Activated gamma-delta T cell treated with Interleukin-2 at 50 U/mL for 16 hours (primary cell): ENCODE results near the gene ZNF534.
"Not testable (repeated sequence)": the region's sequence is repeated elsewhere in the genome, so short reads cannot be mapped to it uniquely, and the experiment has no call there.

Source experiments
- DNase-seq: peaks from one replicate; pipeline ENCODE4 v3.0.0-alpha.2; 2020

ZNF534 gene

DNA sequence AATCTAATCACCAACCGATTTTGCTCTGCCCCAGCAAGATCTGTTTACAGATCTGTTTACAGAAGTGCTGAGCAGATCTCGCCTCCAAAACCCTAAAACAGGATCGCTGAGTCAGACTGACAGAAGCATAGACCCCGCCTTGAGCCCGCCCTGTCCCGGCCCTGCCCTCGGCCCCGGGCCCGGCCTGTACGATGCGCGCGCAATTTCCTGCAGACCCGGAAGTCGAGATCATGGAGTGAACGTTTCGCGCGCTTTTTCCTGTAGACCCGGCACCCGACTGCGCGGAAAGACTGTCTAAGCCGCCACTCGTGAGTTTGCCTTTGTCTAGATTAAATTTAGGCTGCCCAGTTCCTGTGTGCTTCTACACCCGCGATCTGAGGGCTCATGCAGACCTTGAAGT is at the start of gene ZNF534:
ZNF534 (plus strand) TSS at position 212 of the 400 bp plus-strand sequence. CDS start 2,327 bp downstream, outside the sequence.
- no peak for DNase-seq

DNA sequence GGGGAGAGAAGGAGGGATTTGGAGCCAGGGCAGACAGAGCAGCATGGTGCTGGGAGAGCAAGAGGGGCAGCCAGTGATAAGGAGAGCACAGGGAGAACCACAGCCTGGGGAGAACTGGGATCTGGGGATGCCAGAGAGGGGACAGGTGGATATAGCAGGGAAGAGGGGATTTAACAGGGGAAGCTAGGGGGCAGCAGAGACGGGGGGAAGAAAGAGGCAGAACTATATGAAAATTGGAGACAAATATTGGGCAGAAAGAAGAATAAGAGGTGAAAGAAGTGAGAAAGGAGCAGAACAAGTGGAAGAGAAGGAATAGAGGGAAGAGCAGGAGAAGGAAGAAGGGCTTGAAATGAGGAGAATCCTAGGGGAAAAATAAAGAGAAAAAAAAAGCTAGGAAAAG is 37.8 kb upstream of the ZNF534 start:
- no peak for DNase-seq

DNA sequence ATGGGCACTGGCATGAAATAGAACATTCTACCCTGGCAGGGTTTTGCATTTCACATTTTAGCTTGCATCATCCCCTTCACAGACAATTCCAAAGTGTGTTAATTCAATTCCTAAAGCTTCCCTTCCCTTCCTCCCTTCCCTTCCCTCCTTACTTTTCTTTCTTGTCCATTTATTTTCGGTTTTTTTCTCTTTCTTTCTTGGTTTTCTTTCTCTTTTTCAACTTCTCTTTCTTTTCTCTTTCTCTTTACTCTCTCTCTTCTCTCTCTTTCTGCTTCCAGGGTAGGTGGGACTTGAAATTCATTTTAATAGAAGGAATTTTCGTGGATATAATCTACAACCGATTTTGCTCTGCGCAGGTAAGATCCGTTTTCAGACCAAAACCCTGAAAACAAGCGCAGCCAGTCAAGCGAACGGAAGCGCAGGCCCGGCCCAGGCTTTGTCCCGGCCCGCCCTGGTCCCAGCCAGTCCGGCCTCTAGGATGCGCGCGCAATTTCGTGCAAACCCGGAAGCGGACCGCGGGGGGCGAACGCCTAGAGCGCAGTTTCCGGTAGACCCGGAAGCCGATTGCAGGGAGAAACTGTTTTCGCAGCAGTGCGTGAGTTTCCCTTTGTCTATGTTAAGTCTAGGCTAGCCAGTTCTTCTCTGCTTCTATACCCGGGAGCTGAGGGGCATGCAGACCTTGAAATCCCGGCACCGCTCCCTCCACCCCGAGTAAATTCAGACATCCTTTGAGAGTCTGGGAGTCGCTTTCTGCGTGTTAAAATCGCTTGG is 31.5 kb upstream of the ZNF534 start, which contains the start of gene ZNF528:
ZNF528 (plus strand) TSS at position 540 of the 771 bp plus-strand sequence. CDS start 4,165 bp downstream, outside the sequence.
- DNase-seq = peak; percentile 97

DNA sequence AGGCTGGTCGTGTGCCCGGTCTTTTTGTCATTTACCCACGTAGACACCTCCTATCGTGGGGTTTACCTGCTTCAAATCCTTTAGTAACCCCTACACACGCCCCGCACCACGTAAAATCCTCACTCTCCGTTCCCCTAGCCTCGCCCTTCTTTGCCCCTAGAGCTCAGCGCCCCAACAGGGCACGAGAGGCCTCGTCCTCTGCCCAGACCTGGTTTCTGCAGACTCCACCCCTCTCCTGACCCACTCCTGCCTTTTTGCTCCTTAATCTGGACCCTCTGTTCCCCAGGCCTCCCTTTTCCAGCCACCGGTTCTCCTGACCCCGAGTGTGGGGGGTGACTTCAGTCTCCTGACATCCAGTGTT is 30.9 kb upstream of the ZNF534 start:
- no peak for DNase-seq

DNA sequence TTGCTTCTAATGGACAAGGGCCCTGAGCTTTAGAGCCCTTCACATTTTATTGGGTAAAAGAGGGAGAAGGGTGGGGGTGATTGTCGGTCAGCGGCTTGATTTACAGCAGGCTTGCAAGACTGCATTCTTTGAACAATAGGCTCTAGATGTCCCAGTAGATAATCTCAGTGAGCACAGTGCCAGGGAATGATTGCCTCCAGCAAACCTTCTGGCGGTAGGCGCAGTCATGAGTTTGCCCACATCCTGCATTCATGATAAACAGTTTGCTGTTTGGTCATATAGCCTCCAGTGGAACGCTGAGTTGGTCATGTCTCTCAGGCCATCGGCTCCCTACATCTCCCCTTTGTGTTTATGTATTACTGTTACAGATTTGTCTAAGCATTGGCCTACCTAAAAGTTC is 18.7 kb upstream of the ZNF534 start:
- no peak for DNase-seq

DNA sequence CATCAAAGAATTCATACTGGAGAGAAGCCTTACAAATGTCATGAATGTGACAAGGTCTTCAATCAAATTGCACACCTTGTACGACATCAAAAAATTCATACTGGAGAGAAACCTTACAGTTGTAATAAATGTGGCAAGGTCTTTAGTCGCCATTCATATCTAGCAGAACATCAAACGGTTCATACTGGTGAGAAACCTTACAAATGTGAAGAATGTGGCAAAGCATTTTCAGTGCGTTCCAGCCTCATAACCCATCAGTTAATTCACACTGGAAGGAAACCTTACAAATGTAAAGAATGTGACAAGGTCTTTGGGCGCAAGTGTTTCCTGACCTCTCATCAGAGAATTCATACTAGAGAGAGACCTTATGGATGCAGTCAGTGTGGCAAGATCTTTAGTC is 13.2 kb upstream of the ZNF534 start:
- DNase-seq = no peak

DNA sequence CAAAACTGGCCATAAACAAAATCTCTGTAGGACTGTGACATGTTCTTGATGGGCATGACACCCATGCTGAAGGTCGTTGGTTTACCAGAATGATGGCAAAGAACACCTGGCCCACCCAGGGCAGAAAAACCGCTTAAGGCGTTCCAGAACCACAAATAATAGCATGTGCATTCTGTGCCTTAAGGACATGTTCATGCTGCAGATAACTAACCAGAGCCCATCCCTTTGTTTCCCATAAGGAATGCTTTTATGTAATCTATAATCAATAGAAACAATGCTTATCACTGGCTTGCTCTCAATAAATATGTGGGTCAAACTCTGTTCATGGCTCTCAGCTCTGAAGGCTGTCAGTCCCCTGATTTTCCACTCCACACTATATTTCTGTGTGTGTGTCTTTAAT is 13.2 kb downstream of the ZNF534 start:
- DNase-seq = no peak

DNA sequence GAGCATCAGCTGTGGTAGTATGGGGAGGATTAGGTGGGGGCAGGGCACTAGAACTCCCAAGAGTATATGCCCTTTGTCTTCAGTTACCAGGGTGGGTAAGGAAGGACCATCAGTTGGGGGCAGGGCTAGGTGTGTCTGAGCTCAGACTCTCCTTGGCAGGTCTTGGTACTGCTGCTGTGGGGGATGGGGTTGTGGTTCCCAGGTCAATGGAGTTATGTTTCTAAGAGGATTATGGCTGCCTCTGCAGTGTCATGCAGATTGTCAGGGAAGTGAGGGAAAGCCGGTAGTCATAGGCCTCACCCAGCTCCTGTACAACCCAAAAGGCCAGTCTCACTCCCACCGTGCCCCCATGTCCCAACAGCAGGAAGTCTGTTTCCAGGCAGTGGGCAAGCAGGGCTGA is 15.6 kb downstream of the ZNF534 start:
- no peak for DNase-seq

DNA sequence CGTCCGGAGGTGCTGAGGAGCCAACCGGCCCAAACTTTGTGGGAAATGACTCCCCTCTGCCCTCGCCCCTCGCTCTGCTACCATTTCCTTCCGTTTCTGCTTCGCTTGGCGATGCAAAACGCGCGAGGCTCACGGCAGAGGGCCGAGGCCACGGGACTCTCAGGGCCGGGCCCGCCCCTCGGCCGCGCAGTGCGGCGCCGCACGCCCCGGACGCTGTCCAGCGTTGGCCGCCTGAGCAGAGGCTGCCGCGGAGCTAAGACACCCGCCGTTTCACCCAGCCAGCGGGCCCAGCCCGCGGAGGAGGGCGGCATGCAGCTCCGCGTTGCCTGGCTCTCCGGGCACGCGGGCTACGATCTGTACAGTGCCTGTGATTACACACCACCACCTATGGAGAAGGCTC is 22.3 kb downstream of the ZNF534 start:
- DNase-seq = no peak

DNA sequence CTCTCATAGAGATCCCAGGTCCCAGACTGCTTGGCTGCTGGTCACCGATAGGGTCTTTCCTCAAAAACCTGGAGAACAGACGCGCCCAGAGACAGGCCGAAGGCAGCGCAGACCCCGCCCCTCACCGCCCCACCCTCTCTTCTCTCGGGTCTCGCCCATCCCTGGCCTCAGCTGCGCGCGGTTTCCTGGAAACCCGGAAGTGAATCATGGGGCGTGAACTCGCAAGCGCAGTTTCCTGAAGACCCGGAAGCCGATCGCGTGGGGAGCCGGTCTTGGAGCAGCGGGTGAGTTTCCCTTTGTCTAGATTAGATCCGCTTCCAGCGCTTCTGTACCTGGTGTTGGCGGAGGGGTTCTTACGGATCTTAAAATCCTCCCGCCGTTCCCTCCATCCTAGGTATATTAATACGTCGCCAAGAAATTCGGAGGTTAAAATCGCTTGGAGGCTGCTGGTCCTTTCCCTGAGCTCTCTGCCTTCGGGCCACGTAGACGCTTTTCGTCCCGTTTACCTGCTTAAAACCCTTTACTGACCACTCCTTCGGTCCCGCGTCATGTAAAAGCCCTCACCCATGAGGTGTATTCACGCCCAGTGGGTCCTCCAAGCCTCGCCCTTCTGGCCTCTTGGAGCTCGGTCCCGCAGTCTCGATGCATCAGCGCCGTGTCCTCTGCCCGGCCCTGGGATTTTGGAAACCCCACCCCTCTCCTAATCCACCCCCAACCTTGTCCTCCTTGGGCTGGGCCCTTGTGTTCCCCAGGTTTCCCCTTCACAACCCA is 24.6 kb downstream of the ZNF534 start, which contains the start of gene ZNF578:
ZNF578 (plus strand) TSS at position 230 of the 771 bp plus-strand sequence. CDS start 48,293 bp downstream, outside the sequence.
- DNase-seq = peak; percentile 60

DNA sequence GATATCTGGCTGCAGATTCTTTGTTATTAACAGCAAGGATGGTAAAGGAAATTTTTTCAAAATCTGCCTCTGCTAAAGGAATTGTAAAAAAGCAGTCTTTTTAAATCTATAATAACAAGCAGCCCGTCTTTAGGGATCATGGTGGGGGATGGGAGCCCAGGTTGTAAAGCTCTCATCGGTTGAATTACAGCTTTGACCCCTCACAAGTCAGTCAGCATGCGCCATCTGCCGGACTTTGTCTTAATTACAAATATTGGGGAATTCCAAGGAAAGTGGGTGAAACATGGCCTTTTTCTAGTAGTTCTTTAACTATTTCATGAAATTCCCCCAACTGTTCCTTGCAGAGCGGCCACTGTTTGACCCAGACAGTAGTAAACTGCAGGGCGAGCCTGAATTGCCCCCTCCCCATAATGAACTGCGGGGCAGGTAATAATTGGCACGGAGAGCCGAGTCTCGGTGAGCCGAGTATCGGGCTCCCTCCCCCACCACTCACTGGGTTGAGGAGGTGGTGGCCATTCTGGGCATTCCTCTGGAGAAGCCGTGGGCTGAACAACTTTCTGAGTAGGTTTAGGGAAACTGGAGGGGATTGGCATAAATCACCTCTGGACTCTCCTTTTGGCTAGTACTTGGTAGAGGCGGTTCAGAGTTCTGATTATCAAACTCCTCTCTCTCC is 36.0 kb downstream of the ZNF534 start:
- DNase-seq = no peak

DNA sequence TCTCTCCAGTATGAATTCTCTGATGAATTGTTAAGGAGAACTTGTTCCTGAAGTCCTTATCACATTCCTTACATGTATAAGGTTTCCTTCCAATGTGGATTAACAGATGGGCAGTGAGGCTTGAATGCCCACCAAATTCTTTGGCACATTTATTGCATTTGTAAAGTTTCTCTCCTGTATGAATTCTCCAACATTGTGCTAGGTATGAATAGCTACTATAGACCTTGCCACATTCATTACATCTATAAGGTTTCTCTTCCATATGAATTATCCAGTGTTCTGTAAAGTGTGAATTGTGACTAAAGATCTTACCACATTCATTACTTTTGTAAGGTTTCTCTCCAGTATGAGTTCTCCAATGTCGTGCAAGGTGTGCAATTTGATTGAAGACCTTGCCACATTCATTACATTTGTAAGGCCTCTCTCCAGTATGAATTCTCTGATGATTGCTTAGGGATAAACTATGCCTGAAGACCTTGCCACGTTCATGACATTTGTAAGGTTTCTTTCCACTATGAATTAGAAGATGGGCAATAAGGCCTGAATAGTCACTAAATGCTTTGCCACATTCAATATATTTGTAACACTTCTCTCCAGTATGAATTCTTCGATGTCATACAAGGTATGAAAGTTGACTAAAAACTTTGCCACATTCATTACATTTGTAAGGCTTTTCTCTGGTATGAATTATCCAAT is 44.9 kb downstream of the ZNF534 start:
- DNase-seq = no peak

DNA sequence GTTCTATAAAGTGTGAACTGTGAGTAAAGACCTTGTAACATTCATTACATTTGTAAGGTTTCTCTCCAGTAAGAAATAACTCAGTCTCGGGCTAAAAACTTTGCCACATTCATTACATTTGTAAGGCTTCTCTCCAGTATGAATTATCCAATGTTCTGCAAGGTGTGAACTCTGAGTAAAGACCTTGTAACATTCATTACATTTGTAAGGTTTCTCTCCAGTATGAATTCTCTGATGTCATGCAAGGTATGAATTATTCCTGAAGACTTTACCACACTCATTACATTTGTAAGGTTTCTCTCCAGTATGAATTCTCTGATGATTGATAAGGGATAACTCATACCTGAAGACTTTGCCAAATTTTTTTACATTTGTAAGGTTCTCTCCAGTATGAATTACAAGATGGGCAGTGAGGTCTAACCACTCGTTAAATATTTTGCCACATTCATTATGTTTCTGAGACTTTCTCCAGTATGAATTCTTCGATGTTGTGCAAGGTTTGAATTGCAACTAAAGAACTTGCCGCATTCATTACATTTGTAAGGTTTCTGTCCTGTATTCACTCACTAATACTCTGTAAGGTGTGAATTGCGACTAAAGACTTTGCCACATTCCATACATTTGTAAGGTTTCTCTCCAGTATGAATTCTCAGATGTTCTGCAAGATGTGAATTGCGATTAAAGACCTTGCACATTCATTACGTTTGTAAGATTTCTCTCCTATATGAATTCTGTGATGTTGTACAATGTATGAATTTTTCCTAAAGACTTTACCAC is 45.6 kb downstream of the ZNF534 start:
- DNase-seq = no peak

DNA sequence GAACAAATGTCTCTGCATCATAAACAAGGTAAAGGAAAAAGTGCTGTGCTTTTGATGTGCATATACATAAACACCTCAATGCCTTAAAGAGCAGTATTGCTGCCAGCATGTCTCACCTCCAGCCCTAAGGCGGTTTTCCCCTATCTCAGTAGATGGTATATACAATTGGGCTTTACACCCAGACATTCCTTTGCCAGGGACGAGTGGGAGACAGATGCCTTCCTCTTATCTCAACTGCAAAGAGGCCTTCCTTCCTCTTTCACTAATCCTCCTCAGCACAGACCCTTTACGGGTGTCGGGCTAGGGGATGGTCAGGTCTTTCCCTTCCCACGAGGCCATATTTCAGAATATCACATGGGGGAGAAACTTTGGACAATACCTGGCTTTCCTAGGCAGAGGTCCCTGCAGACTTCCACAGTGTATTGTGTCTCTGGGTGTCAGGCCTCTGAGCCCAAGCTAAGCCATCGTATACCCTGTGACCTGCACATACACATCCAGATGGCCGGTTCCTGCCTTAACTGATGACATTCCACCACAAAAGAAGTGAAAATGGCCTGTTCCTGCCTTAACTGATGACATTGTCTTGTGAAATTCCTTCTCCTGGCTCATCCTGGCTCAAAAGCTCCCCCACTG is 55.3 kb downstream of the ZNF534 start:
- DNase-seq = not testable (repeated sequence)

DNA sequence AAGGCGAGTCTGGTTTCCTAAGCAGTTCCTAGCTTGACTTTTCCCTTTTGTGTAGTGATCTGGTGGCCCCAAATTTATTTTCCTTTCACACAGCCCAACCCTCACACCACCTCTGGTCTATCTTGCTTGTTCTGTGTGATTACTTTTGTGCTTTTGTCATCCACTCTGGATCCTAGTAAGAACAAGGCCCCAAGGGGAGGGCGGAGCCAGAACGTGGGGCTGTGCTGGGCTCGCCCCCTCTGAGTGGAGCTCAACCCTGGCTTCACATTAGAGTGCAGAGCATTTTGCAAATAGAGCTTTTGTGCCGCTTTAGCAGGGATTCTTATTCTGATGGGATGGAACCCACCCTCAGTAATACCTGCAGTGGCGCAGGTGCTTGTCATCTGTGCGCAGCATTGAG is 56.1 kb downstream of the ZNF534 start:
- DNase-seq = not testable (repeated sequence)

DNA sequence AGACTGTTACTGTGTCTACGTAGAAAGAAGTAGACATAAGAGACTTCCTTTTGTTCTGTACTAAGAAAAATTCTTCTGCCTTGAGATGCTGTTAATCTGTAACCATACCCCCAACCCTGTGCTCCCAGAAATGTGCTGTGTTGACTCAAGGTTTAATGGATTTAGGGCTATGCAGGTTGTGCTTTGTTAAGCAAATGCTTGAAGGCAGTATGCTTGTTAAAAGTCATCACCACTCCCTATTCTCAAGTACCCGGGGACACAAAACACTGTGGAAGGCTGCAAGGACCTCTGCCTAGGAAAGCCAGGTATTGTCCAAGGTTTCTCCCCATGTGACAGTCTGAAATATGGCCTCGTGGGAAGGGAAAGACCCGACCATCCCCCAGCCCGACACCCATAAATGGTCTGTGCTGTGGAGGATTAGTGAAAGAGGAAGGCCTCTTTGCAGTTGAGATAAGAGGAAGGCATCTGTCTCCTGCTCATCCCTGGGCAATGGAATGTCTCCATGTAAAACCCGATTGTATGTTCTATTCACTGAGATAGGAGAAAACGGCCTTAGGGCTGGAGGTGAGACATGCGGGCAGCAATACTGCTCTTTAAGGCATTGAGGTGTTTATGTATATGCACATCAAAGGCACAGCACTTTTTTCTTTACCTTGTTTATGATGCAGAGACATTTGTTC is 56.8 kb downstream of the ZNF534 start:
- DNase-seq = not testable (repeated sequence)

DNA sequence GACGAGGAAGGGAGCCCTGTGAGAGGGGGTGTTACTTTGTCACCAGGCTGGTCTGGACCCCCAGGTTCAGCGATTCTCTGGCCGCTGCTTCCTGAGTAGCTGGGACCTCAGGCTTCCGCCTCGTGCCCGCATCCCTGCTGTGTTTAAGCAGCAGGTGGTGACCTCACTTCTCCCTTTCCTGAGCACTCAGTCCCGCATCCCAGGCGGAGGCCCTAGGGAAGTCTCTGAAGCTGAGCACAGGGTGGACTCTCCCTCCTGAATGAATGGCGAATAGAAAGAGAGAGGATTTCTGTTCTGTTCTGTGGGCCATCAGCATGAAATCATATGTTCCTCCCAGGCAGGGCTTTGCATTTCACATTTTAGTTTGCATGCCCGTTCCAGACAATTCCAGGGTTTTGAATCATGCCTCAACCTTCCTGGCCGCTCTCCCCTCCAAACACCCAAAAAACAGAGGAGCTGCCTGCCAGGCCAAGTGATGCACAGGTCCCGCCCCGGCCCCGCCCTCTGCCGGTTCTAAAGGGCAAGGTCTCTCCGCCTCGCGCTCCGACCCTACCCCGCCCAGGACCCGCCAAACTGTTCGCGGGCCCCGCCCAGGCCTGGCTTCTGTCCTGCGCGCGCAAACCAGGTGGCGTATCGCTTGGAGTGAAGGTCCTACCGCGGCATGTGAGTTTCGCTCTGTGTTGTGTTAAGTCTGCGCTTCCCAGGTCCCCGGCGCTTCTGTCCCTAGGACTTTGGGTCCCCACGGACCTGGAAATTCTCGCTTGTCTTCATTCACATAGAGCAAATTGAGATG is 63.4 kb downstream of the ZNF534 start:
- DNase-seq = peak; percentile 6

DNA sequence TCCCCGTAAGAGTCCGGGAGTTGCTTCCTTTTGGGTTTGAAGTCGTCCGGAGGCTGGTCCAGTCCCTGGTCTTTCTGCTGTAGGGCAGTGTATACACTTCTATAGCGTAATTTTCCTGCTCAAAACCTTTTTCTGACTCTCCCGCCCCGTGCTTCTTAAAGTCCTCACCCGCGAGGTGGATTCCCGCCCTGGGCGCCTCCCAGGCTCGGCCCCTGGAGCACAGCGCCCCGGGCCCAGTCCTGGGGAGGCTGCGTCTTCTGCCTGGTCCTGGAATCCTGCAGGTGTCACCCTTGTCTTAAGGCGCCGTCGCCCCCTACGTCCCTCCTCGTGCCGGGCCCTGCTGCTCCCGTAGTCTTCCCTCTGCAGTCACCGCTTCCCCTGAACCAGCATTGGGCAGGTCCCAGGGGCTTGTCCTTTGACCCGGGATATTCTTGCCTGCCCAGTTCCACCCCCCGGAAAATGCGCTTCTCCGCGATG is 64.1 kb downstream of the ZNF534 start:
- no peak for DNase-seq

DNA sequence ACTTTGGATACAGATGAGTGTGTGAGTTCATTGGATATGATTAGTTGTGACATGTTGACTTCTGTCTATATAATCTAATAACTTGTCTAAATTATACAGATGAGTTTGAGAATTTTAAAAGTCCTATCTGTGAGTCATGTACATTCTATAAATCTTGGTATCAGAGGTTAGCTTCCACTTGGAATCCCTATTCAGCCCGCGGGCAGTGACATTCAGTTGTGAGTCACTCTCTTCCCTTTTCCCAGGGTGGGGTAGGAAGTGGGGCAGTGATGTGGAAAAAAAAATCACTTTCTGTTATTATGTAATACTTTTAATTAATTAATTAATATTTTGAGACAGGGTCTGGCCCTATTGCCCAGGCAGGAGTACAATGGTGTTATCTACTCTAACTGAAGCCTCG is 65.6 kb downstream of the ZNF534 start:
- no peak for DNase-seq

DNA sequence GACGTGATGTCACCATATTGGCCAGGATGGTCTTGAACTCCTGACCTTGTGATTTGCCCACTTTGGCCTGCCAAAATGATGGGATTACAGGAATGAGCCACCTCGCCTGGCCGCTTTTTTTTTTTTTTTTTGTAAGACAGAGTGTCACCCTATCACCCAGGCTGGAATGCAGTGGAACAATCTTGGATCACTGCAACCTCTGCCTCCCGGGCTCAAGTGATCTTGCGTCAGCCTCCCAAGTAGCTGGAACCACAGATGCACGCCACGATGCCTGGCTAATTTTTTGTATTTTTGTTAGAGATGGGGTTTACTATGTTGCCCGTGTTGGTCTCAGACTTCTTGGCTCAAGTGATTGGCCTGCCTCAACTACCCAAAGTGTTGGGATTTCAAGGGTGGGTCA is 69.6 kb downstream of the ZNF534 start:
- no peak for DNase-seq
